ENCODE measurements around the gene TNRC6C. TPM values are rescaled to one million over a fixed set of nuclear protein-coding genes. Genes with fewer than 3 reads are reported as not detected.
A peak's percentile ranks its signal among the peaks of the same experiment; 100 is the strongest.

Gene TNRC6C
- total and polyA plus RNA-seq, 9 of the 15 experiments (the other 6 are each of a cell fraction or from before 2014, with no cell fraction given), result 0.20 to 4.9 (median 2.3) TPM

GRCh38 chr17:78130437-78131101, 172.1 kb downstream of the TNRC6C start, which contains the start of gene TMC8 (continued):
- TF ChIP-seq ZNF280A (IDR thresholded peaks at IDR 0.05; ENCODE audit: low read depth, partially characterized antibody), result no peak
- no peak for TF ChIP-seq PRPF4 (IDR thresholded peaks at IDR 0.05; ENCODE audit: insufficient read depth, low read depth, low read length, poor library complexity, severe bottlenecking)
- no peak for TF ChIP-seq TEAD1 (CRISPR knock-in tag; IDR thresholded peaks at IDR 0.05)
- TF ChIP-seq SMAD4 (CRISPR knock-in tag; conservative IDR thresholded peaks at IDR 0.05), result peak; percentile 78; the same call in 1 of the 2 replicates
- no peak for TF ChIP-seq ZNF77 (CRISPR knock-in tag; IDR thresholded peaks at IDR 0.05)
- no peak for TF ChIP-seq CEBPZ (IDR thresholded peaks at IDR 0.05; ENCODE audit: borderline replicate concordance, low read depth, low read length)
- TF ChIP-seq ZNF830 (CRISPR knock-in tag; IDR thresholded peaks at IDR 0.05), result no peak
- 0 out of 2 replicates have a peak, but pooled peaks have one; percentile 63 for TF ChIP-seq GATAD2B (IDR thresholded peaks at IDR 0.05; ENCODE audit: borderline replicate concordance)
- TF ChIP-seq ZNF644 (tag; IDR thresholded peaks at IDR 0.05; ENCODE audit: low read depth), result no peak
- TF ChIP-seq MAX (CRISPR knock-in tag; IDR thresholded peaks at IDR 0.05), result peak; percentile 61; the same call in 1 of the 2 replicates
- no peak for TF ChIP-seq ZNF384 (IDR thresholded peaks at IDR 0.05; ENCODE audit: low read depth, low read length)
- TF ChIP-seq ARID3B (CRISPR knock-in tag; IDR thresholded peaks at IDR 0.05; ENCODE audit: borderline replicate concordance), result no peak
- no peak for TF ChIP-seq GMEB1 (CRISPR knock-in tag; IDR thresholded peaks at IDR 0.05)
- no peak for TF ChIP-seq TRIM24 (IDR thresholded peaks at IDR 0.05)
- TF ChIP-seq CBX1 (IDR thresholded peaks at IDR 0.05; ENCODE audit: low read depth), result no peak
- no peak for TF ChIP-seq ZNF232 (CRISPR knock-in tag; IDR thresholded peaks at IDR 0.05)
- no peak for TF ChIP-seq ZNF224 (CRISPR knock-in tag; IDR thresholded peaks at IDR 0.05)
- no peak for TF ChIP-seq CBFA2T3 (IDR thresholded peaks at IDR 0.05)
- TF ChIP-seq CAMTA2 (CRISPR knock-in tag; conservative IDR thresholded peaks at IDR 0.05), result no peak
